HTR-8/SVneo (cell line): ENCODE results near the gene NANS.
A peak's percentile ranks its signal among the peaks of the same experiment; 100 is the strongest.
"Not testable (repeated sequence)": the region's sequence is repeated elsewhere in the genome, so short reads cannot be mapped to it uniquely, and the experiment has no call there.

Source experiments
- DNase-seq: peaks from one replicate; pipeline ENCODE4 v3.0.0; 2011; ENCODE audit warnings: low spot score, mixed read lengths; ENCODE audit not compliant: insufficient read length
- FAIRE-seq: peaks from 2 replicates; lab custom pipeline; 2011; peaks lifted over from hg19 to GRCh38; lab: Jason Lieb, UNC

The NANS gene

DNA sequence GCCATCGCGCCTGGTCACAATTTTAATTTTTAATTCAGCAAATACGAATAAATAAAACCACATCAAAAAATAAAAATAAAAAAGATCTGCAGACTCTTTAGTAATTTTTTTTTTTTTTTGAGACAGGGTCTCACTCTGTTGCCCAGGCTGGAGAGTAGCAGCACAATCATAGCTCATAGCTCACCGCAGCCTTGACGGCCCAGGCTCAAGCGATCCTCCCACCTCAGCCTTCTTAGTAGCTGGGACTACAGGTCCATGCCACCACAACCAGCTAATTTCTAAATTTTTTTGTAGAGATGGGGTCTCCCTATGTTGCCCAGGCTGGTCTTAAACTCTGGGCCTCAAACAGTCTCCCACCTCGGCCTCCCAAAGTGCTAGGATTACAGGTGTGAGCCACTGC, 14.2 kb downstream of the NANS start:
- FAIRE-seq: no peak

DNA sequence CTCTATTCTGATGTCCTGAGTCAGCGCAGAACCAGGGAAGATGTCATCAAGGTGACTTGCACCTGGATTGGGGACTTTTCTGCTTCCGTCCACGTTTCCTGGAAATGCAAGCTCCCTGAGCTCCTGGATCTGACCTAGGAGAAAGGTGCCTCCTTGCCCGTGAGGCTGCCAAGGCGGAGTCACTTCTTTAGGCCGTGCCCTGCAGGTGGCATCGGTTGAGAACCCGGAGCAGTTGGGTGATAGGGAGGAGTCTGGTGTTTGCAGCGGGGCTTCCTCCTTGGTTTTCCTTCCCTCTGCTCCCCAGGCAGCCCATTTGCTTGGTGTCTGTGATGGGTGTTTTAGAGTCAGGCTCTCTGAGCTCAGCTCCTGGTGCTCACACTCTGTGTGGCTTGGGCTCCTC, 15.2 kb downstream of the NANS start:
- no peak for DNase-seq
- no peak for FAIRE-seq

More for the DNA sequence above, 14.2 kb downstream of the NANS start:
- no peak for DNase-seq

DNA sequence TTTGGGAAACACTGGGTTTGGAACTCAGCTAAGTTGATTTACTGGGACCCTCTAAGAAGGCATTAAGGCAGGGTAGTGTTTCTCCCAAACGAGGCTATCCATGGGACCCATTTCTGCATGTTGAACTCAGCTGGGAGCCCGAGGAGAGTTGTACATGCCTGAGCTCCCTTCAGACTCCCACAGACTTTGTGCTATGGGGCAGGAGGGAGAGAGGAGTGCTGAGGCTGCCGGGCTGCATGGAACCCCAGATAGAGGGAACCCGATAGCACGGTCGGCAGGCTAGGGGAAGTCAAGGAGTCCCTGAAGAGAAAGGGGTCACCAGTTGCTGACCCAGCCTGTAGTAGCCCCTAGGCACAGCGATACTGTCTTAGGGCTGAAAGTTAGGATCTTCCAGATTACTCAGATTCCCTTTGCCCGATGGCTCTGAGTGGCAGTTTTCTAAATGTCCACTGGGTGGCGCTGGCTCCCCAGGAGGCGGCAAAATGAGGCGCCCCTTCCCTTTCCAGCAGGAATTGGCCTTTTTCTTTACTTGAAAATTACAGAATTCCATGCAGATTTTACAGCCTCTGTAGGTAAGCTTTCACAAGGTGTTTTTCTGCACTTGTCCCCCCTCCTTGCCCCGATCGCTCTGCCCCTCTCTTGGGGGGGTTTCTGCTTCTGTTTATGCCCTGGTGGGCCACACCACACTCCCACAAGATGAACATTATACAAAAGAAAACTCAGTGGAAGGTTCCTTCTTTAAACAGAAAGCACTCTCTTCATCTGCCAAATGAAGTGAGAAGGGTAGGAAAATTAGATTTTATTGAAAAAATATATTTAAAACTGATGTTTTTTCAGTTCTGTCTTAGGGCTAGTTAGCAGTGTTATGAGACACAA, 17.8 kb downstream of the NANS start:
- no peak for FAIRE-seq
- peak; percentile 61 for DNase-seq

GRCh38 chr9:98075332-98075805, 18.8 kb downstream of the NANS start:
- FAIRE-seq: no peak

GRCh38 chr9:98076514-98076890, 20.0 kb downstream of the NANS start:
- DNase-seq, FAIRE-seq: not testable (repeated sequence)

More at GRCh38 chr9:98075332-98075805, 18.8 kb downstream of the NANS start:
- DNase-seq: no peak

- no peak for FAIRE-seq
- DNase-seq: no peak
These were observed 22.4 kb downstream of the NANS start for GRCh38 chr9:98078895-98079294.

DNA sequence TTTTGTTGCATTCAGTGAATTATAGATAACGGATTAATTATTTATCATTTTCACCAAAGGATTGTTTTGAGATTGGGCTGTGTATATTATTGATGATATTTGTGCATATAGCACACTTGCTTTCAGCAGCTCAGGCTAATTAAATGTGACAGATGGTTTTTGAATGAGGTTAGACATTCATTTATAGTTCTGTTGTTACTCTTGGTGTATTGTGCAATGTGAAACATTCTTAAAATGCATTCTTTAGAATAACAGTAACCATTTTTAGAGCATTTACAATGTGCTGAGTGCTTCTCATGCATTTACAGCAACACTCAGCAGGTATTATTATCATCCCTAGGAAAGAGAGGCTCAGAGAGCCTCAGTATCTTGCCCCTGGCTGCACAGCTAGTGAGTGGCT, 23.8 kb downstream of the NANS start:
- no peak for DNase-seq
- no peak for FAIRE-seq

GRCh38 chr9:98080780-98081179, 24.2 kb downstream of the NANS start:
- FAIRE-seq (no peak), DNase-seq (no peak)

DNA sequence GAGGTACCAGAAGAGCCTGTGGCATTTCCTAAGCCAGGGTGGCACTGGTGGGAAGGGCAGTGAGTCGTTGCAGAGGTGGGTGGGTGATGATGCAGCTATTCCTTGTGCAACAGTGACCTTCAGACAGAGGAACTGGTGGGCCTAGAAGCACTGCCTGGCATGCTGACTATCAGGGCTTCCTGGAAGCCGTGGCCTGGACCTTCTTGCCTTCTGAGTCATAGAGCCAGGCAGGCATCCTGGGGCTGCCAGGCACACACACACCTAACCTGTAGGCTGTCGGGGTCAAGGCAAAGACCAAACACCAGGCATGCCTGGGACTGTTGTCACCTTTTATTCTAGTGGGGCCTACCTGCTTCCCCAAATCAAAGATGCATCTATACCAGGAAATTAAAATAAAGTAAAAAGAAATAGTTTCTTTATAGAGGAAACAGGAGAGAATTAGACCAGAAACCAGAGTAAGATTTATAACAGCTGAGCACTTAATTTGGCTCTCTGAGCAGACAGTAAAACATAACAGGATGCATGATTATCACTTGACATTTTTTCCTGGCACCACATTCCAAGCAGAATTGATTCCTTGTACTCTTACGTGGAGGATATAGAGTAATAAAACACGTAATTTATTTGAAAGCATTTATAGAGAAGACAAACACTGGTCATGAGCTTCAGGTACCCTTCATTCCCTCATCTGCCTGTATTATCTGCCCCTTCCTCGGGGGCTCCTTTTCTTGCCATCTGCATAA, 25.1 kb downstream of the NANS start:
- no peak for DNase-seq
- FAIRE-seq: no peak

DNA sequence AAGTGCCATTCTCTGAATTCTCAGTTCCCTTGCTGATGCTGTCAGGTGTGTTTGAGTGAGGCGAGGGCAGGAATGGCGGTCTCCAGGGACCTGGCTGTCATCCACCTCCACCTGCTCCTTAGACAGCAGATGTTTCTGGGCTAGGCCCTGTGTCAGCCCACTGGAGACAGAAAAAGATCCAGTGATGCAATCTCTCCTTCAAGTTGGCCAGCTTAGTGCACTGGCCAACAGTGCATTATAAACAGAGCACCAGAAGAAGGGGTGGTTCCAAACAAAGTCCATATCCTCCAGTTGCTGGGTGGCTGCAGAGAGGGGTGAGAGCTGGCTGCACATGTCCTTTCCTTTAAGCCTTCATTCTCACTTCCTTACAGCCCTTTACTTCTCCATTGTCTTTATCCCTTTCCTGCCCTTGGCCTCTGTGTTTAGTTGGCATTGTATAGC, 26.5 kb downstream of the NANS start:
- FAIRE-seq (no peak), DNase-seq (no peak)

GRCh38 chr9:98083566-98084183, 27.1 kb downstream of the NANS start:
- FAIRE-seq (no peak), DNase-seq (no peak)

DNA sequence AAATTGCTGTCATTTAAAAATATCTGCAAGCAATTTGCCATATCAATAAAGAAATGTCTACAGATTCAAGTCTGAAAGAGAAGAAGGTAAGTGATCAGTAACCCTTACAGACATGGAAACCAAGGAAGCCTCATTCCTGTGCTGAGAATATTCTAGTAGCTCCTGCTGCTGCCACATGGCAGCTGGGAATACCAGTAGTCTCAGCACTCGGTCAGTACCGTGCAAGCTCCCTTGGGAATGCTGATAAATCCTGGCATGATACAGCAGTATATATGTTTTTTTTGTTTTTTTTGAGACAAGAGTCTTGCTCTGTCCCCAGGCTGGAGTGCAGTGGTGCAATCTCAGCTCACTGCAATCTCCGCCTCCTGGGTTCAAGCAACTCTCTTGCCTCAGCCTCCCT, 27.9 kb downstream of the NANS start:
- DNase-seq: no peak
- no peak for FAIRE-seq

DNA sequence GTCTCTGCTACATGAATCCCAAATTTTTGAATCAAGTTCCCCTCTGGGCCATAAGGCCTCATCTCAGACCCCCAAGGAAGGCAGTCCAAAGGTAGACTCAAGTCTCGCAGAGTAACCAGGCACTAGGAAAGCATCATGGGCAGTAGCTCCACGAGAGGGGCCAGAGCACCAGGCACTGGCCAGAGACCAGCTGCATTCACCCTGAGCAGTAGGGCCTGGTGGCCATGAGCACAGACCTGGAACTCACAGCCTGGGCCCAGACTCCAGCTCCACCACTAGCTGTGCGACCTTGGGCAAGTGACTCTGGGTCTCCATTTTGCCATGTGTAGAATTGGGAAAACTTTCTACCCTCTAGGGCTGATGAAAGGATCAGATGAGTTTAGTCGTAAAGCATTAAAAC, 28.5 kb downstream of the NANS start:
- DNase-seq: no peak
- FAIRE-seq: no peak

DNA sequence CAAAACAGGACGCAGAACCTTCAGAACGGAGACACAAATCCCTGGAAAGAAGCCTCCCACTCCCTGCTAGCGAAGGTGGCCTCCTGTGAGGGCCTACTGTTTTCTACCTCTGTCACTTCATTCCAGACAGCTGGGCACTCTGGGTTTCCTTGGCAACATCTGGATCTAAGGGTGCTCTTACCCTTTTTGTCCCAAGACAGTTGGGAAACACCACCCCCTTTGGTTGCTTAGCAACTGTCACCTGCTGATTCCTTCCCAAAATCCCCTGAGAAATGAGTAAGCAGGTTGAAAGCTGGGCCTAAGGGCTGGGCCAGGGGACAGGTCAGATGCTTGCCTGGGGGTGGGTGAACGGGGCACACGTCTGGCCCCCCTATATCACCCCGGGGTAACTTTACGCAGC, 29.4 kb downstream of the NANS start:
- DNase-seq (no peak), FAIRE-seq (no peak)

DNA sequence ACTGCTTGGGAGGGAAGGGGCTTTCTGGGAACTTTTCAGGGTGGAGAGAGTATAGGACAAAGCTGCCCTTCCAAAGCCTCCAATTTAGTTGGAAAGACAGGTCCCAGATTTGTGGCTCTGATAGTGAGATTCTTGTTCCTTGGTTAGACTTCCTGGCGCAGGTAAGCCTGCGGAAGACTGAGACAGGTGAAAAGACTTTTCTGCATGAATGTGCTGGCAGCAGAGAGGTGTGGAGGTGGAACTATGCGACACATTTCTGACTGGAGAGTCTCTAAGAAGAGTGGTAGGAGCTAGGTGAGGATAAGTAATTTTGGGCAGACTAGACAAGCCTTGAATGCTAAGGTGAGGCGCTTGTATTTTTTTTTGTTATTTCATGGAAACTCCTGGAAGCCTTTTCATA, 29.9 kb downstream of the NANS start:
- FAIRE-seq: no peak
- DNase-seq: no peak

DNA sequence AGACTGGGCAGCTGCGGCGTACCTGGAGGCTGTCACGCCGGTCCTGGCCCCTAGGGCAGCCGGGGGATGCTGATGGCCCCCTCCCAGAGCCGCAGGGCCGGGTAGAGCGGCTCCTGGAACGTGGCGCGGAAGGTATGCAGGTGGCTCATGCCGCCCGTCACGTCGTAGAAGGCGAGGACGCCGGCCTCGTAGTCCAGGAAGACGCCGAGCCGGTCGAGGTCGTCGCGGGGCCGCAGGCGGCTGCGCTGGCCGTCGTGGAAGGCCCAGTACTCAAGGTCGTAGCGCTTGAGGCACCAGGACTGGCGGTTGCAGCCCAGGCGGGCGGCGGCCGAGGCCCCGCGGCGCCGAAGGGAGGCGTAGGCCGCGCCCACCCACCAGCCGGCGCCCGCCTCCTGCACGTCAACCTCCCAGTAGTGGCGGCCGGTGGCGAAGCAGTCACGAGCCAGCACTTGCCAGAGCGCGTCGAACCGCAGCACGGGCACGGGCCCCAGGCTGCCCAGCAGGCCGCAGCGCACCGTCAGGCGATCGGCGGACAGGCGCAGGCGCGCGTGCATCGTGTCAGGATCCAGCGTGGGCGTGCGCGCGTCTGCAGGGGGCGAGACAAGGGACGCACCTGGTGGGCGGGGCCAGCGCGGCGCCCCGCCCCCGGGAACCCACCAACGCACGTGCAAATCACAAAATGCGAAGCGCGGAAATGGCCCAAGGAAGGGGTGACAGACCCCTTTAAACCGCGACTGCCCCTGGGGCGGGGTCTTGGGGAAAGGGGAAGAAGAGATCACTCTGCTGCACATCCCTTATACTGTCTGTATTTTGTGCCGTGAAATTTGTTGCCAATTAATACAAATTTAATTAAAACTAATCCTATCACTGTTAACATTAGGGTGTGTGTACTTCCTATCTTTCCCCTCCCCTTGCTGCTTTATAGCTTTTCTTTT, 31.2 kb downstream of the NANS start:
- no peak for FAIRE-seq
- DNase-seq: no peak

GRCh38 chr9:98090674-98091073, 34.1 kb downstream of the NANS start:
- not testable (repeated sequence) for DNase-seq, FAIRE-seq

DNA sequence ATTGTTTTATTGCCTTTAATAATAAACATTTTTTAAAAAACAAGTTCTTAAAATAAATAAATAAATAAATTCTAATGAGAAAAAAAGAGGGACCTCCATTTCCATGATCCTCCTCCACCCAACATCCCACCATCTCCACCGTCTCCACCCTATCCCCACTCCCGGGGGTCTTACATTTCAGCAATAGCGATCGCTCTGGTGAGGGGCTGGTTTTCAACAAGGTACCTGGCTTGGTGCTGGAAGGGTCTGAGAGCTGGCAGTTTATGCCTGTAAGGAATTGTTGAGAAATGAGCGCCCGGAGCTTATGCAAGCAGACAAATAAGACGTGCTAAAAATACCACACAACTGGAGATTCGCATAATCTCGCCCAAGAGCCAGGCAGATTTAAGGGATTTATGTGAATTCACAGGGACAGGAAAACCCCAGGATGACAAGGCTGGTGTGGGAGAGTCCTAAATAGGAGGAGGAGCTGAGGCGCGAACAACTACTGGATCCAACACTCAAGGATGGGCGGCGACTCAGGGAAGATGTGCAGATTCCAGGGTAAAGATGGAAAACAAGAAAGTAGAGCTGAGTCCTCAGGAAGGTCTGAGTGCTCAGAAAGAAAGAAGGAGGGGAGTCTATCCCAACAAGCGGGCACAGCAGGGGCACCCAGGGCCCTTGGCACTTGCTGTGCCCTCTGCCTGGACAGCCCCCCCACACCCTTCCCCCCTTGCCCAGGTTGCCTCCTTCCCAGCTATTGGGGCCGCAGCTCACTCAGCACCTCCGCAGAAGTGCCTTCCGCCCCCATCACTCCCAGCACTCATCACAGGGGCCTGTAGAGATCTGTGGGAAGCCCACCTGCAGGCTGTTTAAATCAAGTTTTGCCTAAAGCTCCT, 35.4 kb downstream of the NANS start:
- no peak for FAIRE-seq
- DNase-seq: no peak

DNA sequence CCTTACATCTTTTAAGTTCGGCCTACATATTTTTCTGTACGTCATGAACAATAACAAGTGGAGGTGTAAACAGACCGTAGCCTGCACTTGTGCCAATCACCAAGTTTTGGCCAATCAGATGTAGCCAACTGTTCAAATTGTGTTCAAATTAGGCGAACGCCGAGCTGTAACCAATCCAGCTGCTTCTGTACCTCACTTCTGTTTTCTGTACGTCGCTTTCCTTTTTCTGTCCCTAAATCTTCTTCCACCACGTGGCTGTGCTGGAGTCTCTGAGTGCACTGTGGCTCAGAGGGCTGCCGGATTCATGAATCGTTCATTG, 36.0 kb downstream of the NANS start:
- DNase-seq: no peak

More for the DNA sequence above, 36.0 kb downstream of the NANS start:
- FAIRE-seq: no peak
